ENCODE measurements around the gene MGAT5B. TPM values are rescaled to one million over a fixed set of nuclear protein-coding genes. Genes with fewer than 3 reads are reported as not detected.

The MGAT5B gene
- total and polyA plus RNA-seq, 2 experiments from 2014 or later, result 1.6 to 10.0 TPM

Other genes with a start within 250 kb of the MGAT5B start
- gene ST6GALNAC1, start 224.6 kb upstream of the MGAT5B start, total RNA-seq (2014; rRNA removed; shearing (Covaris generic)), result not detected in 2 replicates
- gene ST6GALNAC1, start 224.6 kb upstream of the MGAT5B start, polyA plus RNA-seq (2016; fragmentation: Nextera tagmentation; extraction: Ambion mirVana), result not detected in 2 replicates
- 29.2 and 46.6 TPM in 2 replicates for gene MXRA7, start 157.4 kb upstream of the MGAT5B start, total RNA-seq (2014; rRNA removed; shearing (Covaris generic))
- 11.4 and 12.1 TPM in 2 replicates for gene MXRA7, start 157.4 kb upstream of the MGAT5B start, polyA plus RNA-seq (2016; fragmentation: Nextera tagmentation; extraction: Ambion mirVana)
- gene JMJD6, start 141.8 kb upstream of the MGAT5B start, total RNA-seq (2014; rRNA removed; shearing (Covaris generic)), result 11.3 and 12.8 TPM in 2 replicates
- 11.4 and 12.7 TPM in 2 replicates for gene JMJD6, start 141.8 kb upstream of the MGAT5B start, polyA plus RNA-seq (2016; fragmentation: Nextera tagmentation; extraction: Ambion mirVana)
- gene METTL23, start 141.6 kb upstream of the MGAT5B start, total RNA-seq (2014; rRNA removed; shearing (Covaris generic)), result 41.6 and 43.2 TPM in 2 replicates
- gene METTL23, start 141.6 kb upstream of the MGAT5B start, polyA plus RNA-seq (2016; fragmentation: Nextera tagmentation; extraction: Ambion mirVana), result 51.6 and 55.9 TPM in 2 replicates
- 524 and 547 TPM in 2 replicates for gene SRSF2, start 131.1 kb upstream of the MGAT5B start, total RNA-seq (2014; rRNA removed; shearing (Covaris generic))
- gene SRSF2, start 131.1 kb upstream of the MGAT5B start, polyA plus RNA-seq (2016; fragmentation: Nextera tagmentation; extraction: Ambion mirVana), result 305 and 317 TPM in 2 replicates
- gene MFSD11, start 130.3 kb upstream of the MGAT5B start, total RNA-seq (2014; rRNA removed; shearing (Covaris generic)), result 25.5 and 35.3 TPM in 2 replicates
- 9.3 and 10.2 TPM in 2 replicates for gene MFSD11, start 130.3 kb upstream of the MGAT5B start, polyA plus RNA-seq (2016; fragmentation: Nextera tagmentation; extraction: Ambion mirVana)